Neural cell (in vitro differentiated cells): ENCODE measurements around the gene TRIM45. TPM values are rescaled to one million over a fixed set of nuclear protein-coding genes. Genes with fewer than 3 reads are reported as not detected.

Experiments
- H2AFZ ChIP-seq: fragments of 200-600, 300-800 bp; sonication (generic), shearing (Covaris generic); 2 replicates; pipeline ENCODE4 v1.6.0; 2014; ENCODE audit warnings: low read depth, mild to moderate bottlenecking, antibody characterized with exemption, low read length, moderate library complexity
- H3F3A ChIP-seq: fragments of 200-600 bp; shearing (Covaris generic); 2 replicates; pipeline ENCODE4 v1.6.1; 2016; ENCODE audit warnings: mild to moderate bottlenecking, moderate library complexity, mixed read lengths, antibody characterized with exemption, low read length; ENCODE audit not compliant: insufficient read depth, poor library complexity, severe bottlenecking
- H3K27ac ChIP-seq: fragments of 200-600, 300-800 bp; sonication (generic), shearing (Covaris generic); 2 replicates; pipeline ENCODE4 v1.5.1; 2014; ENCODE audit warnings: mild to moderate bottlenecking, low read length, moderate library complexity
- H3K27me3 ChIP-seq: fragments of 300-800, 200-600 bp; sonication (generic), shearing (Covaris generic); 2 replicates; pipeline ENCODE4 v1.6.0; 2014; ENCODE audit warnings: mild to moderate bottlenecking, low read depth, low read length, moderate library complexity; ENCODE audit not compliant: insufficient read depth
- H3K36me3 ChIP-seq: fragments of 300-800, 200-600 bp; sonication (generic), shearing (Covaris generic); 2 replicates; pipeline ENCODE4 v1.5.1; 2014; ENCODE audit warnings: mild to moderate bottlenecking, antibody characterized with exemption, low read length, moderate library complexity; ENCODE audit not compliant: insufficient read depth
- H3K4me2 ChIP-seq: fragments of 300-800, 200-600 bp; sonication (generic), shearing (Covaris generic); 2 replicates; pipeline ENCODE4 v1.6.0; 2014; ENCODE audit warnings: mild to moderate bottlenecking, low read length
- H3K4me3 ChIP-seq: fragments of 300-800, 200-600 bp; sonication (generic), shearing (Covaris generic); 2 replicates; pipeline ENCODE4 v1.5.1; 2014; ENCODE audit warnings: mild to moderate bottlenecking, low read length, moderate library complexity
- H3K79me2 ChIP-seq: fragments of 200-600 bp; shearing (Covaris generic); replicated peaks from 2 replicates; pipeline ENCODE4 v1.6.0; 2014; ENCODE audit warnings: mild to moderate bottlenecking, low read length, moderate library complexity; ENCODE audit not compliant: insufficient read depth
- H3K9ac ChIP-seq: fragments of 300-800, 200-600 bp; sonication (generic), shearing (Covaris generic); 2 replicates; pipeline ENCODE4 v1.6.1; 2016; ENCODE audit warnings: mild to moderate bottlenecking, low read length, mixed read lengths
- H3K9me2 ChIP-seq: fragments of 200-600 bp; shearing (Covaris generic); 2 replicates; pipeline ENCODE4 v1.6.1; 2016; ENCODE audit warnings: mild to moderate bottlenecking, low read length, mixed read lengths; ENCODE audit not compliant: insufficient read depth
- H3K9me3 ChIP-seq: fragments of 200-600, 300-800 bp; sonication (generic), shearing (Covaris generic); 2 replicates; pipeline ENCODE4 v1.6.1; 2016; ENCODE audit warnings: mild to moderate bottlenecking, mixed run types, low read length, moderate library complexity, mixed read lengths
- H4K20me1 ChIP-seq: fragments of 200-600 bp; shearing (Covaris generic); 2 replicates; pipeline ENCODE4 v1.6.1; 2016; ENCODE audit warnings: mild to moderate bottlenecking, mixed run types; ENCODE audit not compliant: insufficient read depth
- CTCF ChIP-seq: fragments of 450-650 bp; IDR thresholded peaks from 2 replicates; pipeline ENCODE4 v1.5.1; 2014; ENCODE audit warnings: antibody characterized with exemption, mild to moderate bottlenecking, moderate library complexity; ENCODE audit not compliant: poor library complexity, severe bottlenecking
- EP300 ChIP-seq: fragments of 450-650 bp; conservative IDR thresholded peaks from 2 replicates; pipeline ENCODE4 v1.6.1; 2014; ENCODE audit warnings: antibody characterized with exemption, mild to moderate bottlenecking, moderate library complexity; ENCODE audit not compliant: poor library complexity, severe bottlenecking
- EZH2 ChIP-seq: fragments of 200-600, 300-800 bp; shearing (Covaris generic), sonication (generic); IDR thresholded peaks from 2 replicates; pipeline ENCODE4 v1.6.1; 2014; ENCODE audit warnings: antibody characterized with exemption, low read length, borderline replicate concordance, mild to moderate bottlenecking; ENCODE audit not compliant: insufficient read depth, poor library complexity, severe bottlenecking
- MXI1 ChIP-seq: fragments of 450-650 bp; conservative IDR thresholded peaks from 2 replicates; pipeline ENCODE4 v1.6.1; 2014; ENCODE audit warnings: antibody characterized with exemption, mild to moderate bottlenecking; ENCODE audit not compliant: poor library complexity, severe bottlenecking
- RAD21 ChIP-seq: fragments of 450-650 bp; conservative IDR thresholded peaks from 2 replicates; pipeline ENCODE4 v1.6.1; 2014; ENCODE audit warnings: antibody characterized with exemption, mild to moderate bottlenecking, moderate library complexity
- REST ChIP-seq: IDR thresholded peaks from 2 replicates; pipeline ENCODE4 v1.6.1; 2012; ENCODE audit warnings: borderline replicate concordance
- SMC3 ChIP-seq: fragments of 450-650 bp; conservative IDR thresholded peaks from 2 replicates; pipeline ENCODE4 v1.6.1; 2014; ENCODE audit warnings: antibody characterized with exemption, mild to moderate bottlenecking, moderate library complexity; ENCODE audit not compliant: poor library complexity
- TAF1 ChIP-seq: IDR thresholded peaks from 2 replicates; pipeline ENCODE4 v1.6.1; 2012; ENCODE audit warnings: low read depth
- polyA plus RNA-seq: library from polyadenylated mRNA; depleted of rRNA; stranded (reverse); fragments of >200 nt; gene quantifications from 2 replicates; pipeline ENCODE4 v1.2.3, GENCODE V29; 2014

The TRIM45 gene
- polyA plus RNA-seq, 1 donor from 2014 or later: 4.9 TPM

GRCh38 chr1:117114877-117115276, 6.7 kb downstream of the TRIM45 start:
- H3K27me3 ChIP-seq: no peaks in the 10 kb centered on the region
- H3K9me2 ChIP-seq: no peaks in the 10 kb centered on the region
- no peak overlapping the region for H2AFZ ChIP-seq
- H3F3A ChIP-seq: no peaks in the 10 kb centered on the region
- no peak for TF ChIP-seq SMC3
- TF ChIP-seq TAF1: no peak
- TF ChIP-seq RAD21: no peak
- no peak for TF ChIP-seq EZH2
- no peaks in the 10 kb centered on the region for H3K79me2 ChIP-seq
- H3K27ac ChIP-seq: no peak overlapping the region
- H3K4me2 ChIP-seq: no peak overlapping the region
- H4K20me1 ChIP-seq: no peaks in the 10 kb centered on the region
- H3K9ac ChIP-seq: no peak overlapping the region
- H3K9me3 ChIP-seq: no peaks in the 10 kb centered on the region
- no peak overlapping the region for H3K4me3 ChIP-seq
- no peaks in the 10 kb centered on the region for H3K36me3 ChIP-seq

GRCh38 chr1:117113199-117113598, 8.3 kb downstream of the TRIM45 start:
- H3K27me3 ChIP-seq: no peaks in the 10 kb centered on the region
- no peaks in the 10 kb centered on the region for H3K79me2 ChIP-seq
- no peaks in the 10 kb centered on the region for H3K9me2 ChIP-seq
- no peak overlapping the region for H3K4me3 ChIP-seq
- TF ChIP-seq EP300: no peak
- H2AFZ ChIP-seq: no peak overlapping the region
- no peaks in the 10 kb centered on the region for H3K36me3 ChIP-seq
- H3F3A ChIP-seq: no peaks in the 10 kb centered on the region
- H3K9ac ChIP-seq: no peak overlapping the region
- H3K27ac ChIP-seq: no peak overlapping the region
- no peak overlapping the region for H3K4me2 ChIP-seq
- H4K20me1 ChIP-seq: no peaks in the 10 kb centered on the region
- H3K9me3 ChIP-seq: no peaks in the 10 kb centered on the region

- Histone ChIP-seq H4K20me1 (no peaks in the 10 kb centered on the region), H3K9ac (no peak overlapping the region), H3K27ac (no peak overlapping the region), H3K9me2 (no peaks in the 10 kb centered on the region), H3K9me3 (no peaks in the 10 kb centered on the region), H3K36me3 (no peaks in the 10 kb centered on the region), H2AFZ (no peak overlapping the region), H3K27me3 (no peaks in the 10 kb centered on the region), H3K79me2 (no peaks in the 10 kb centered on the region), H3K4me3 (no peak overlapping the region), H3F3A (no peaks in the 10 kb centered on the region), H3K4me2 (no peak overlapping the region)
- no peak for TF ChIP-seq REST
- TF ChIP-seq MXI1: no peak
- no peak for TF ChIP-seq CTCF
- TF ChIP-seq TAF1: no peak
- no peak for TF ChIP-seq EP300
- TF ChIP-seq RAD21: no peak
These were observed 9.4 kb downstream of the TRIM45 start for GRCh38 chr1:117112047-117112717.
